T-helper 2 cell (primary cell): ENCODE measurements around the gene SERPINA3.
"Not testable (repeated sequence)": the region's sequence is repeated elsewhere in the genome, so short reads cannot be mapped to it uniquely, and the experiment has no call there.

Experiments used
- DNase-seq, 5 experiments: peaks; one replicate each; pipeline versions ENCODE4 v3.0.0 to v3.0.0-alpha.2; 2012 to 2022

Gene SERPINA3

GRCh38 chr14:94633121-94633520 is 20.9 kb downstream of the SERPINA3 start:
- no peak for DNase-seq

- no peak for DNase-seq
These were observed 23.0 kb downstream of the SERPINA3 start for GRCh38 chr14:94635154-94635553.

- no peak for DNase-seq
These were observed 24.7 kb downstream of the SERPINA3 start for GRCh38 chr14:94636744-94637412.

- not testable (repeated sequence) for DNase-seq
These were observed 25.6 kb downstream of the SERPINA3 start for GRCh38 chr14:94637814-94638213.

GRCh38 chr14:94638339-94638738 is 26.1 kb downstream of the SERPINA3 start:
- DNase-seq = no peak

- no peak for DNase-seq
These were observed 27.0 kb downstream of the SERPINA3 start for GRCh38 chr14:94638961-94639817.

GRCh38 chr14:94640721-94641631 is 28.8 kb downstream of the SERPINA3 start:
- no peak for DNase-seq

GRCh38 chr14:94641632-94641955 is 29.4 kb downstream of the SERPINA3 start:
- no peak for DNase-seq

- no peak for DNase-seq
These were observed 31.3 kb downstream of the SERPINA3 start for GRCh38 chr14:94643316-94644101.

GRCh38 chr14:94644102-94644535 is 31.9 kb downstream of the SERPINA3 start:
- no peak for DNase-seq

GRCh38 chr14:94646066-94646465 is 33.9 kb downstream of the SERPINA3 start:
- no peak for DNase-seq

- no peak for DNase-seq
These were observed 34.3 kb downstream of the SERPINA3 start for GRCh38 chr14:94646481-94646880.

- DNase-seq = no peak
These were observed 36.6 kb downstream of the SERPINA3 start for GRCh38 chr14:94648801-94649200.

- DNase-seq = no peak
These were observed 37.6 kb downstream of the SERPINA3 start for GRCh38 chr14:94649543-94650443.

GRCh38 chr14:94650444-94650775 is 38.2 kb downstream of the SERPINA3 start:
- DNase-seq = no peak

- no peak for DNase-seq
These were observed 38.9 kb downstream of the SERPINA3 start for GRCh38 chr14:94650806-94651805.

- no peak for DNase-seq
These were observed 41.1 kb downstream of the SERPINA3 start for GRCh38 chr14:94653321-94653720.

GRCh38 chr14:94654071-94654861 is 42.1 kb downstream of the SERPINA3 start:
- no peak for DNase-seq

GRCh38 chr14:94655169-94655710 is 43.0 kb downstream of the SERPINA3 start:
- DNase-seq = no peak
